ENCODE results near the gene USP6NL.

GRCh38 chr10:11431216-11431555, 180.3 kb downstream of the USP6NL start:
- TF ChIP-seq CTCF (IDR thresholded peaks at IDR 0.05) (no peak), POLR2AphosphoS5 (IDR thresholded peaks at IDR 0.05) (no peak)

Measured in esophagus muscularis mucosa (tissue), 3 donors.